Heart left ventricle (tissue), 13 donors: ENCODE data around the gene GLT6D1.

Experiments used
- POLR2A ChIP-seq, 2 donors: fragments of 450-650 bp; IDR thresholded peaks; one replicate each; pipeline ENCODE4 v1.6.1; 2017; ENCODE audit warnings: antibody characterized with exemption in 2 of 2, mild to moderate bottlenecking in 2 of 2, moderate library complexity in 2 of 2
- TF ChIP-seq, protein P1 (sequence below), 12 donors: fragments of 200-600 bp; sonication (generic) in 4 of 12; IDR thresholded peaks; one replicate each; pipeline versions ENCODE4 v1.5.0 to v1.8.0; 2018 to 2022; ENCODE audit warnings: antibody characterized with exemption in 12 of 12, mild to moderate bottlenecking in 5 of 12
- donor health status: ischemic (EF 13 %, LVEDD 7.1; RV severe dilation, severe dysfunction).
- donor health status: DM: no; HTN: yes; CAD: no.
- donor health status: DM: no; HTN: no; CAD: no.
- donor health status: ischemic (EF 25% LVEDD 6.9; RV normal size, moderate dysfunction).
- donor health status: ischemic (EF 25% LVEDD 5.7; RV mildly dilated, moderate dysfunction).
- donor health status: ischemic (EF 35%, LVEDD 5.7; RV mildly dilated, moderate dysfunction).
- donor health status: nonischemic (EF 11% LVEDD 7.7; RV severe dilation, severe dysfunction).
- donor health status: DM: yes; HTN: yes; CAD: no.
- donor health status: PGD.
- donor health status: ischemic (EF 29% LVEDD 5.4; RV normal size, mild dysfunction).
- donor health status: nonischemic (EF 23%, LVEDD 6.1; RV moderate dilation, normal function).

DNA sequence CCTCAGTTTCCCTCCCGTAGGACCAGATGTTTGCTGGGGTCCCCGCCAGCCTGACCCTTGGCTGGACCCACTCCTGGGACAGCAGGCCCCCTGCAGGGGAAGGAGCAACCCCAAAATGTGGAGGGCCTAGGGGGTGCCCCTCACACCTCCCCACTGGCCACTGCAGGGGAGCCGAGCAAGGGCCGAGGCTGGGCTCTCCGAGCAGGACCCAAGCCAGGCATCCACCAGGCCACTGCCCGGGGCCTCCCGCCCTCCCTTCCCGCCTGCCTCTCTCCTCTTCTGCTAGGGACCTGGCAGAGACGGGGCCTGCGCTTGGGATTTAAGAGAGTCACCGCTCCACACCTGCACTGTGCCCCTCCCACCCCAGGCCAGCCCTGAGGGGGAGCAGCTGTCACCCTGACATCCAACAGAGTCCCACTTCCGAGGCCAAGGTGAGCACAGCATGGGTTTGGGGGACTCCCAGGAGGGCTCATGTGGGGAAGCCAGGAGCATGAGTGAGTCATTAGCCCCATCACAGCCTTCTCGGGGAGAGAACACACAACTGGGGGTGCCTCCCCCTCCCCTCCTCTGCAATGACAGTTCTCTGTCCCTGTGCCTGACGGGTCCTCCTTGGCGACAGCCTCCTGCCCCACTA lies 44.2 kb upstream of the GLT6D1 start:
- TF ChIP-seq, protein P1, sequence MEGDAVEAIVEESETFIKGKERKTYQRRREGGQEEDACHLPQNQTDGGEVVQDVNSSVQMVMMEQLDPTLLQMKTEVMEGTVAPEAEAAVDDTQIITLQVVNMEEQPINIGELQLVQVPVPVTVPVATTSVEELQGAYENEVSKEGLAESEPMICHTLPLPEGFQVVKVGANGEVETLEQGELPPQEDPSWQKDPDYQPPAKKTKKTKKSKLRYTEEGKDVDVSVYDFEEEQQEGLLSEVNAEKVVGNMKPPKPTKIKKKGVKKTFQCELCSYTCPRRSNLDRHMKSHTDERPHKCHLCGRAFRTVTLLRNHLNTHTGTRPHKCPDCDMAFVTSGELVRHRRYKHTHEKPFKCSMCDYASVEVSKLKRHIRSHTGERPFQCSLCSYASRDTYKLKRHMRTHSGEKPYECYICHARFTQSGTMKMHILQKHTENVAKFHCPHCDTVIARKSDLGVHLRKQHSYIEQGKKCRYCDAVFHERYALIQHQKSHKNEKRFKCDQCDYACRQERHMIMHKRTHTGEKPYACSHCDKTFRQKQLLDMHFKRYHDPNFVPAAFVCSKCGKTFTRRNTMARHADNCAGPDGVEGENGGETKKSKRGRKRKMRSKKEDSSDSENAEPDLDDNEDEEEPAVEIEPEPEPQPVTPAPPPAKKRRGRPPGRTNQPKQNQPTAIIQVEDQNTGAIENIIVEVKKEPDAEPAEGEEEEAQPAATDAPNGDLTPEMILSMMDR (IDR thresholded peaks at IDR 0.05): no peak
- no peak for TF ChIP-seq POLR2A (IDR thresholded peaks at IDR 0.05)
